ENCODE measurements around the gene GALNTL6. TPM values are rescaled to one million over a fixed set of nuclear protein-coding genes. Genes with fewer than 3 reads are reported as not detected.

Gene GALNTL6
- total and polyA plus RNA-seq, 9 of the 15 experiments (the other 6 are each of a cell fraction or from before 2014, with no cell fraction given): 0.18 to 0.50 (median 0.29) TPM

GRCh38 chr4:171851295-171851694, 38.1 kb downstream of the GALNTL6 start:
- H3K9me1 ChIP-seq (ENCODE audit: control insufficient read depth, insufficient read depth, low read length): no peaks in the 10 kb centered on the region
- no peak overlapping the region for H2AFZ ChIP-seq (ENCODE audit: low read depth, low read length)
- no peaks in the 10 kb centered on the region for H3K9me3 ChIP-seq (replicated peaks; ENCODE audit: control insufficient read depth, insufficient read depth, low read depth, low read length)
- H3K27ac ChIP-seq (ENCODE audit: extremely low read depth, low read depth, low read length): no peak overlapping the region
- intact Hi-C loops (cut with micrococcal nuclease): no loop called here
- no peak overlapping the region for H3K9ac ChIP-seq (ENCODE audit: insufficient read depth in 1 of 2, low read depth in 2 of 2, low read length in 2 of 2)
- no peaks in the 10 kb centered on the region for H4K20me1 ChIP-seq (replicated peaks; ENCODE audit: control insufficient read depth, insufficient read depth, low read length)
- ChIA-PET CTCF (ENCODE audit: low intra/inter-chr PET ratio) (no interaction called here), POLR2A (no interaction called here)
- H3K4me2 ChIP-seq (ENCODE audit: insufficient read depth, low read length): no peak overlapping the region
- no TSS peak for BruUV-seq (replicated peaks)
- in situ Hi-C loops (cut with MboI): no loop called here
- no peaks in the 10 kb centered on the region for H3K27me3 ChIP-seq (ENCODE audit: control insufficient read depth in 2 of 2, insufficient read depth in 2 of 2, low read length in 2 of 2)
- FAIRE-seq: no peak
- no peaks in the 10 kb centered on the region for H3K79me2 ChIP-seq (ENCODE audit: control insufficient read depth, insufficient read depth, low read length)
- no peak for ATAC-seq
- H3K4me3 ChIP-seq: no peak overlapping the region
- DNase-seq (ENCODE audit: extremely low read depth in 1 of 4, low spot score in 3 of 4): no peak
- no peaks in the 10 kb centered on the region for H3K36me3 ChIP-seq (ENCODE audit: control insufficient read depth, insufficient read depth, low read length)
- H3K4me1 ChIP-seq (replicated peaks in 1 of 2; ENCODE audit: control insufficient read depth in 2 of 2, insufficient read depth in 2 of 2, low read length in 2 of 2): no peaks in the 10 kb centered on the region
- TF ChIP-seq NR2F6 (CRISPR knock-in tag; IDR thresholded peaks at IDR 0.05) (no peak), E2F1 (CRISPR knock-in tag; IDR thresholded peaks at IDR 0.05) (no peak), NUFIP1 (IDR thresholded peaks at IDR 0.05; ENCODE audit: partially characterized antibody) (no peak), TSHZ1 (CRISPR knock-in tag; IDR thresholded peaks at IDR 0.05) (no peak), ZFP91 (CRISPR knock-in tag; IDR thresholded peaks at IDR 0.05) (no peak), ZNF830 (CRISPR knock-in tag; IDR thresholded peaks at IDR 0.05) (no peak), RBFOX2 (IDR thresholded peaks at IDR 0.05; ENCODE audit: low read depth, low read length) (no peak), HMG20A (CRISPR knock-in tag; conservative IDR thresholded peaks at IDR 0.05) (no peak), ZNF384 (IDR thresholded peaks at IDR 0.05; ENCODE audit: low read depth, low read length) (no peak), POU5F1 (IDR thresholded peaks at IDR 0.05; ENCODE audit: borderline replicate concordance, low read depth, low read length, partially characterized antibody) (no peak), RBM14 (IDR thresholded peaks at IDR 0.05; ENCODE audit: borderline replicate concordance, insufficient read depth, low read depth, low read length) (no peak), ZNF431 (CRISPR knock-in tag; IDR thresholded peaks at IDR 0.05) (no peak), MECOM (CRISPR knock-in tag; IDR thresholded peaks at IDR 0.05) (no peak), HDAC6 (IDR thresholded peaks at IDR 0.05; ENCODE audit: low read depth, low read length) (no peak), HMBOX1 (IDR thresholded peaks at IDR 0.05) (no peak), PHTF2 (CRISPR knock-in tag; IDR thresholded peaks at IDR 0.05) (no peak), TFAM (CRISPR knock-in tag; conservative IDR thresholded peaks at IDR 0.05) (no peak)

All from K562 (cell line).